IMR-90 (cell line): ENCODE data around the gene GBF1. TPM values are rescaled to one million over a fixed set of nuclear protein-coding genes. Genes with fewer than 3 reads are reported as not detected.

Experiments used
- ATAC-seq: fragments of 200-7000 bp; cut with Tn5 transposase; 2 replicates; pipeline ENCODE4 v1.9.1; 2020; ENCODE audit warnings: low read depth, mild to moderate bottlenecking, moderate library complexity
- BruUV-seq: library from RNA; stranded (reverse); fragments of 400-500 nt; replicated peaks from 2 replicates; lab custom pipeline; 2021; lab: Mats Ljungman, UMichigan
- CTCF ChIA-PET: fragments of 300-600 bp; formaldehyde crosslinking; extraction: SDS; loops from one replicate; lab custom pipeline; 2021; ENCODE audit warnings: antibody characterized with exemption; lab: Yijun Ruan, JAX
- POLR2A ChIA-PET: fragments of 300-600 bp; sonication (Branson Sonifier 250); formaldehyde crosslinking; loops from one replicate; lab custom pipeline; 2022; ENCODE audit warnings: antibody characterized with exemption; ENCODE audit not compliant: unreplicated experiment; lab: Charles Lee
- DNase-seq: peaks from one replicate; pipeline ENCODE4 v3.0.0; 2013
- H2AFZ ChIP-seq: replicated peaks from 2 replicates; pipeline ENCODE3; 2013; ENCODE audit warnings: low read length, mild to moderate bottlenecking; ENCODE audit not compliant: poor library complexity
- H2AK5ac ChIP-seq: 2 replicates; pipeline ENCODE4 v1.6.1; 2013; ENCODE audit warnings: low read depth, low read length, inconsistent platforms
- H2AK9ac ChIP-seq: replicated peaks from 2 replicates; pipeline ENCODE3; 2013; ENCODE audit warnings: mild to moderate bottlenecking, low read depth, low read length, moderate library complexity; ENCODE audit not compliant: poor library complexity
- H2BK120ac ChIP-seq: 2 replicates; pipeline ENCODE4 v1.6.1; 2013; ENCODE audit warnings: low read depth, low read length, inconsistent platforms
- H2BK15ac ChIP-seq: 3 replicates; pipeline ENCODE4 v1.6.1; 2013; ENCODE audit warnings: low read depth, low read length, inconsistent platforms
- H2BK20ac ChIP-seq: 2 replicates; pipeline ENCODE4 v1.6.1; 2013; ENCODE audit warnings: low read depth, mild to moderate bottlenecking, inconsistent platforms, low read length, moderate library complexity
- H2BK5ac ChIP-seq: 2 replicates; pipeline ENCODE4 v1.6.1; 2013; ENCODE audit warnings: mild to moderate bottlenecking, low read depth, low read length, inconsistent platforms; ENCODE audit not compliant: poor library complexity, severe bottlenecking
- H3K14ac ChIP-seq: replicated peaks from 2 replicates; pipeline ENCODE4 v1.6.1; 2013; ENCODE audit warnings: low read depth, low read length, inconsistent platforms
- H3K18ac ChIP-seq: 2 replicates; pipeline ENCODE4 v1.6.1; 2013; ENCODE audit warnings: low read depth, low read length, control low read depth
- H3K23ac ChIP-seq: 2 replicates; pipeline ENCODE4 v1.6.1; 2013; ENCODE audit warnings: low read depth, low read length, inconsistent platforms
- H3K27ac ChIP-seq: 2 replicates; pipeline ENCODE4 v1.5.1; 2013; ENCODE audit warnings: mild to moderate bottlenecking, control low read depth, low read length; ENCODE audit not compliant: insufficient read depth
- H3K27me3 ChIP-seq: 2 replicates; pipeline ENCODE4 v1.6.1; 2013; ENCODE audit warnings: low read length; ENCODE audit not compliant: control insufficient read depth, insufficient read depth
- H3K36me3 ChIP-seq: 2 replicates; pipeline ENCODE4 v1.6.1; 2013; ENCODE audit warnings: low read length, mixed read lengths; ENCODE audit not compliant: control insufficient read depth, insufficient read depth
- H3K4ac ChIP-seq: 2 replicates; pipeline ENCODE4 v1.6.1; 2013; ENCODE audit warnings: low read depth, low read length, inconsistent platforms
- H3K4me1 ChIP-seq: 2 replicates; pipeline ENCODE4 v1.6.1; 2013; ENCODE audit warnings: low read length, mixed read lengths; ENCODE audit not compliant: control insufficient read depth, insufficient read depth
- H3K4me2 ChIP-seq: 2 replicates; pipeline ENCODE4 v1.6.1; 2013; ENCODE audit warnings: low read depth, mild to moderate bottlenecking, control low read depth, low read length, moderate library complexity
- H3K4me3 ChIP-seq: 2 replicates; pipeline ENCODE4 v1.5.1; 2013; ENCODE audit warnings: low read depth, mild to moderate bottlenecking, control low read depth, low read length, moderate library complexity; ENCODE audit not compliant: insufficient read depth
- H3K56ac ChIP-seq: 2 replicates; pipeline ENCODE4 v1.6.1; 2013; ENCODE audit warnings: low read length, inconsistent platforms; ENCODE audit not compliant: insufficient read depth; ENCODE audit errors: extremely low read depth
- H3K79me1 ChIP-seq, 2 experiments: 2 replicates each; pipeline ENCODE4 v1.6.1; 2013; ENCODE audit warnings: low read length in 2 of 2, inconsistent platforms in 1 of 2, low read depth in 1 of 2
- H3K9ac ChIP-seq: 2 replicates; pipeline ENCODE4 v1.6.1; 2013; ENCODE audit warnings: low read depth, low read length, control low read depth
- H3K9me1 ChIP-seq: 2 replicates; pipeline ENCODE4 v1.6.1; 2013; ENCODE audit warnings: low read length, inconsistent platforms; ENCODE audit not compliant: insufficient read depth
- H3K9me3 ChIP-seq: 2 replicates; pipeline ENCODE4 v1.6.1; 2013; ENCODE audit warnings: low read length; ENCODE audit not compliant: control insufficient read depth, insufficient read depth
- H4K20me1 ChIP-seq: 2 replicates; pipeline ENCODE4 v1.6.1; 2013; ENCODE audit warnings: low read length, inconsistent platforms; ENCODE audit not compliant: insufficient read depth
- H4K5ac ChIP-seq: 2 replicates; pipeline ENCODE4 v1.6.1; 2013; ENCODE audit warnings: mild to moderate bottlenecking, low read depth, low read length, control low read depth
- H4K8ac ChIP-seq, 2 experiments: 2 replicates each; pipeline ENCODE4 v1.6.1; 2013; ENCODE audit warnings: low read depth in 2 of 2, low read length in 2 of 2, control low read depth in 1 of 2, inconsistent platforms in 1 of 2
- H4K91ac ChIP-seq: 2 replicates; pipeline ENCODE4 v1.6.1; 2013; ENCODE audit warnings: low read depth, low read length, inconsistent platforms; ENCODE audit not compliant: insufficient read depth
- BHLHE40 ChIP-seq: fragments of 150-350 bp; IDR thresholded peaks from 2 replicates; pipeline ENCODE4 v1.6.1; 2016; ENCODE audit warnings: mild to moderate bottlenecking, low read depth, low read length
- CHD1 ChIP-seq: IDR thresholded peaks from 2 replicates; pipeline ENCODE4 v1.6.1; 2012; ENCODE audit warnings: low read depth, low read length, improper control_type of control experiment
- MAFK ChIP-seq: IDR thresholded peaks from 2 replicates; pipeline ENCODE4 v1.6.1; 2012; ENCODE audit warnings: low read depth, low read length, improper control_type of control experiment
- MAZ ChIP-seq: IDR thresholded peaks from 2 replicates; pipeline ENCODE4 v1.6.1; 2012; ENCODE audit warnings: low read depth, mild to moderate bottlenecking, low read length, improper control_type of control experiment, moderate library complexity, borderline replicate concordance
- MXI1 ChIP-seq: IDR thresholded peaks from 2 replicates; pipeline ENCODE4 v1.6.1; 2012; ENCODE audit warnings: low read depth, mild to moderate bottlenecking, low read length, moderate library complexity, borderline replicate concordance
- NFE2L2 ChIP-seq: fragments of 150-350 bp; IDR thresholded peaks from 2 replicates; pipeline ENCODE4 v1.6.1; 2016; ENCODE audit warnings: low read depth, mild to moderate bottlenecking, low read length
- RCOR1 ChIP-seq: IDR thresholded peaks from 2 replicates; pipeline ENCODE4 v1.6.1; 2012; ENCODE audit warnings: mild to moderate bottlenecking, low read length, improper control_type of control experiment; ENCODE audit not compliant: insufficient replicate concordance
- RFX5 ChIP-seq: IDR thresholded peaks from 2 replicates; pipeline ENCODE4 v1.8.0; 2012; ENCODE audit warnings: low read depth, mild to moderate bottlenecking, low read length, moderate library complexity
- SMC3 ChIP-seq: fragments of 150-350 bp; IDR thresholded peaks from 2 replicates; pipeline ENCODE4 v1.6.1; 2016; ENCODE audit warnings: low read depth, mild to moderate bottlenecking, antibody characterized with exemption, low read length, moderate library complexity
- WGBS, 2 experiments: methylation state at CpG; one replicate each; pipeline versions ENCODE4 v1.1.5 to v1.1.7; 2013; ENCODE audit warnings: missing lambda C conversion rate in 2 of 2; ENCODE audit not compliant: insufficient read length in 1 of 2; ENCODE audit errors: extremely low coverage in 2 of 2; 5-methylcytosine and 5-hydroxymethylcytosine counted together
- dilution Hi-C: fragments of 300-500 bp; cut with HindIII; formaldehyde crosslinking; loops from one replicate; pipeline ENCODE4 v1.14.3; 2018; ENCODE audit warnings: low sequenced_read_pairs; ENCODE audit not compliant: unreplicated experiment
- in situ Hi-C: fragments of 300-500 bp; cut with MboI; formaldehyde crosslinking; loops from 3 replicates; pipeline ENCODE4 v1.14.3; 2019; ENCODE audit warnings: low sequenced_read_pairs, inconsistent platforms, mixed read lengths
- intact Hi-C: fragments of 100-400 bp; cut with micrococcal nuclease; formaldehyde crosslinking; loops from 2 replicates; pipeline ENCODE4 v1.10.0; 2022
- polyA plus RNA-seq, 3 experiments: library from polyadenylated mRNA; depleted of rRNA; stranded (reverse); fragments of >200 nt; gene quantifications; 2 replicates each; pipeline ENCODE4 v1.2.3, GENCODE V29; 2012; ENCODE audit warnings: low replicate concordance in 1 of 3
- total RNA-seq: library from RNA; depleted of rRNA; stranded (reverse); fragments of >200 nt; gene quantifications from 2 replicates; pipeline ENCODE4 v1.2.3, GENCODE V29; 2012
- TF ChIP-seq, protein P1 (sequence below): fragments of 150-350 bp; IDR thresholded peaks from 2 replicates; pipeline ENCODE4 v1.6.1; 2016; ENCODE audit warnings: low read depth, mild to moderate bottlenecking, low read length, moderate library complexity, borderline replicate concordance
- TF ChIP-seq, protein P2 (sequence below): fragments of 150-350 bp; IDR thresholded peaks from 2 replicates; pipeline ENCODE4 v1.6.1; 2017; ENCODE audit warnings: mild to moderate bottlenecking, antibody characterized with exemption, low read length, low read depth
- TF ChIP-seq, protein P3 (sequence below): conservative IDR thresholded peaks from 2 replicates; pipeline ENCODE4 v1.5.1; 2012; ENCODE audit warnings: mild to moderate bottlenecking, low read depth, low read length, improper control_type of control experiment

Gene GBF1
- total and polyA plus RNA-seq, 2 of the 4 experiments (the other 2 are of a cell fraction) = 38.7 to 40.1 TPM

DNA sequence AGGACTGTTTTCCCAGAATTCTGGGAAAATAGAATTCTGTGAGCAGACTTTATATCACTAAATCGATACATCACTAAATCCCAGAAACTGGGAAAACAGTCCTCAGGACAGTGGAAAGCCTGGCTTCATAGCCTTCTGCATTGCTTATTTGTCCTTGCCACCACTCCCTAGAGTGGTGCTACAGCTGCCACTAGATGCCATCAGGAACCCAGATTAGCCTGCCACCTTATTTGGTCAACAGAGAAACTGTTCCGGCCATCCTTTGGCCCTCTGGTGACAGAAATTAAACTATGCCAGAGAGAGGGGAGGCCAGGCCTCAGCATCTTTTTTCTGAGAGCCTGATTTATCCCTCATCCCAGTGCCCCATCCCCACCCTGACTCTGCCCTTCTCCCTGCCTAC is 130.5 kb downstream of the GBF1 start:
- in situ Hi-C loops (no loop called here), intact Hi-C loops (no loop called here), dilution Hi-C loops (no loop called here)
- no peak overlapping the region for H2BK5ac ChIP-seq
- no peak overlapping the region for H3K14ac ChIP-seq
- peak overlapping the region; percentile 5 for H2AK9ac ChIP-seq
- H4K8ac ChIP-seq = no peak overlapping the region
- H2AK5ac ChIP-seq = no peak overlapping the region
- H3K9ac ChIP-seq = no peak overlapping the region
- no peak overlapping the region for H3K4me3 ChIP-seq
- H3K4ac ChIP-seq = no peak overlapping the region
- no peak for ATAC-seq
- no peak overlapping the region for H3K18ac ChIP-seq
- no peak overlapping the region for H2AFZ ChIP-seq
- no TSS peak for BruUV-seq
- no peak overlapping the region for H3K56ac ChIP-seq
- DNase-seq = no peak
- H3K36me3 ChIP-seq = peaks cover 60% of the 10 kb centered on the region
- no peak overlapping the region for H3K4me2 ChIP-seq
- no peaks in the 10 kb centered on the region for H3K4me1 ChIP-seq
- peaks cover 0 to under 1% of the 10 kb centered on the region in 2 experiments; a peak in 1 of 4 replicates for H3K79me1 ChIP-seq
- no peak overlapping the region for H3K23ac ChIP-seq
- H2BK20ac ChIP-seq = no peak overlapping the region
- no peaks in the 10 kb centered on the region for H3K9me1 ChIP-seq
- H3K27ac ChIP-seq = no peak overlapping the region
- 100% methylated on average over 1 of the region's 2 CpGs; no CpG with 5 or more reads in 1 of the 2 experiments for WGBS, 2 experiments
- H4K20me1 ChIP-seq = 0 out of 2 replicates have a peak, but pooled peaks cover 4% of the 10 kb centered on the region
- H3K27me3 ChIP-seq = no peaks in the 10 kb centered on the region
- TF ChIP-seq SMC3 = no peak
- TF ChIP-seq, protein P1, sequence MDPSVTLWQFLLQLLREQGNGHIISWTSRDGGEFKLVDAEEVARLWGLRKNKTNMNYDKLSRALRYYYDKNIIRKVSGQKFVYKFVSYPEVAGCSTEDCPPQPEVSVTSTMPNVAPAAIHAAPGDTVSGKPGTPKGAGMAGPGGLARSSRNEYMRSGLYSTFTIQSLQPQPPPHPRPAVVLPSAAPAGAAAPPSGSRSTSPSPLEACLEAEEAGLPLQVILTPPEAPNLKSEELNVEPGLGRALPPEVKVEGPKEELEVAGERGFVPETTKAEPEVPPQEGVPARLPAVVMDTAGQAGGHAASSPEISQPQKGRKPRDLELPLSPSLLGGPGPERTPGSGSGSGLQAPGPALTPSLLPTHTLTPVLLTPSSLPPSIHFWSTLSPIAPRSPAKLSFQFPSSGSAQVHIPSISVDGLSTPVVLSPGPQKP = no peak
- no peak for TF ChIP-seq RFX5
- TF ChIP-seq BHLHE40 = no peak
- TF ChIP-seq, protein P2, sequence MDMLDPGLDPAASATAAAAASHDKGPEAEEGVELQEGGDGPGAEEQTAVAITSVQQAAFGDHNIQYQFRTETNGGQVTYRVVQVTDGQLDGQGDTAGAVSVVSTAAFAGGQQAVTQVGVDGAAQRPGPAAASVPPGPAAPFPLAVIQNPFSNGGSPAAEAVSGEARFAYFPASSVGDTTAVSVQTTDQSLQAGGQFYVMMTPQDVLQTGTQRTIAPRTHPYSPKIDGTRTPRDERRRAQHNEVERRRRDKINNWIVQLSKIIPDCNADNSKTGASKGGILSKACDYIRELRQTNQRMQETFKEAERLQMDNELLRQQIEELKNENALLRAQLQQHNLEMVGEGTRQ = no peak
- no peak for TF ChIP-seq CHD1
- no peak for TF ChIP-seq NFE2L2
- no peak for TF ChIP-seq MAFK
- TF ChIP-seq MAZ = no peak
- TF ChIP-seq MXI1 = no peak
- TF ChIP-seq, protein P3, sequence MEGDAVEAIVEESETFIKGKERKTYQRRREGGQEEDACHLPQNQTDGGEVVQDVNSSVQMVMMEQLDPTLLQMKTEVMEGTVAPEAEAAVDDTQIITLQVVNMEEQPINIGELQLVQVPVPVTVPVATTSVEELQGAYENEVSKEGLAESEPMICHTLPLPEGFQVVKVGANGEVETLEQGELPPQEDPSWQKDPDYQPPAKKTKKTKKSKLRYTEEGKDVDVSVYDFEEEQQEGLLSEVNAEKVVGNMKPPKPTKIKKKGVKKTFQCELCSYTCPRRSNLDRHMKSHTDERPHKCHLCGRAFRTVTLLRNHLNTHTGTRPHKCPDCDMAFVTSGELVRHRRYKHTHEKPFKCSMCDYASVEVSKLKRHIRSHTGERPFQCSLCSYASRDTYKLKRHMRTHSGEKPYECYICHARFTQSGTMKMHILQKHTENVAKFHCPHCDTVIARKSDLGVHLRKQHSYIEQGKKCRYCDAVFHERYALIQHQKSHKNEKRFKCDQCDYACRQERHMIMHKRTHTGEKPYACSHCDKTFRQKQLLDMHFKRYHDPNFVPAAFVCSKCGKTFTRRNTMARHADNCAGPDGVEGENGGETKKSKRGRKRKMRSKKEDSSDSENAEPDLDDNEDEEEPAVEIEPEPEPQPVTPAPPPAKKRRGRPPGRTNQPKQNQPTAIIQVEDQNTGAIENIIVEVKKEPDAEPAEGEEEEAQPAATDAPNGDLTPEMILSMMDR = no peak
- TF ChIP-seq RCOR1 = no peak
- H4K91ac ChIP-seq = no peak overlapping the region
- no peak overlapping the region for H2BK15ac ChIP-seq
- ChIA-PET CTCF (interaction anchor here (1.4 kb wide), 1 partner anchor 18 kb away, joined by 3 read pairs; no protein-coding TSS in a partner anchor), POLR2A (no interaction called here)
- H3K9me3 ChIP-seq = no peaks in the 10 kb centered on the region
- no peak overlapping the region for H2BK120ac ChIP-seq
- no peak overlapping the region for H4K5ac ChIP-seq
